Lower lobe of right lung (tissue), 2 donors: ENCODE data around the gene TTLL6. TPM values are rescaled to one million over a fixed set of nuclear protein-coding genes. Genes with fewer than 3 reads are reported as not detected.
"Not testable (repeated sequence)": the region's sequence is repeated elsewhere in the genome, so short reads cannot be mapped to it uniquely, and the experiment has no call there.

Source experiments
- ATAC-seq, 2 donors: fragments of 200-7000 bp; cut with Tn5 transposase; one replicate each; pipeline ENCODE4 v1.9.1; 2020 to 2022; ENCODE audit warnings: mild to moderate bottlenecking in 2 of 2, moderate library complexity in 2 of 2
- DNase-seq: peaks from one replicate; pipeline ENCODE4 v3.0.0-alpha.2; 2020
- H3K27ac ChIP-seq: fragments of 200-600 bp; one replicate; pipeline ENCODE4 v1.8.0; 2022
- H3K27me3 ChIP-seq: fragments of 200-600 bp; one replicate; pipeline ENCODE4 v1.8.0; 2022; ENCODE audit warnings: low read depth
- H3K36me3 ChIP-seq: fragments of 200-600 bp; one replicate; pipeline ENCODE4 v1.8.0; 2022; ENCODE audit warnings: mild to moderate bottlenecking
- H3K4me1 ChIP-seq: fragments of 200-600 bp; one replicate; pipeline ENCODE4 v1.8.0; 2022
- H3K4me3 ChIP-seq: fragments of 200-600 bp; one replicate; pipeline ENCODE4 v1.8.0; 2022; ENCODE audit warnings: mild to moderate bottlenecking
- H3K9me3 ChIP-seq: fragments of 200-600 bp; one replicate; pipeline ENCODE4 v1.8.0; 2022
- intact Hi-C: fragments of 100-400 bp; cut with DNase I; formaldehyde crosslinking; loops from one replicate; pipeline ENCODE4 v1.11.0; 2022
- microRNA-seq: library from miRNA; unstranded; fragments of <30 nt; microRNA quantifications from one replicate; pipeline ENCODE4 v1.2.0, GENCODE V29; 2020; ENCODE audit warnings: borderline number of aligned reads
- total RNA-seq: library from RNA; stranded (reverse); fragmentation: NEBNext Ultra II Directional; extraction: Animal tissue kit (Norgen Biotek cat#: 25700); gene quantifications from one replicate; pipeline ENCODE4 v1.2.1, GENCODE V29; 2021
- TF ChIP-seq, protein P1 (sequence below): fragments of 200-600 bp; IDR thresholded peaks from one replicate; pipeline ENCODE4 v1.8.0; 2022; ENCODE audit warnings: antibody characterized with exemption, mild to moderate bottlenecking
- donor health status: DM: no; HTN: yes; CAD: no; lungs with severe emphysema.

TTLL6 gene
- total RNA-seq, 1 donor from 2014 or later = 2.7 TPM

GRCh38 chr17:48718227-48718760 is 98.7 kb downstream of the TTLL6 start:
- Histone ChIP-seq H3K4me3 (no peak overlapping the region), H3K27me3 (peaks cover 100% of the 10 kb centered on the region), H3K36me3 (no peaks in the 10 kb centered on the region), H3K27ac (no peak overlapping the region), H3K9me3 (no peaks in the 10 kb centered on the region), H3K4me1 (peaks cover 18% of the 10 kb centered on the region)
- intact Hi-C loops = no loop called here
- DNase-seq = no peak
- TF ChIP-seq, protein P1, sequence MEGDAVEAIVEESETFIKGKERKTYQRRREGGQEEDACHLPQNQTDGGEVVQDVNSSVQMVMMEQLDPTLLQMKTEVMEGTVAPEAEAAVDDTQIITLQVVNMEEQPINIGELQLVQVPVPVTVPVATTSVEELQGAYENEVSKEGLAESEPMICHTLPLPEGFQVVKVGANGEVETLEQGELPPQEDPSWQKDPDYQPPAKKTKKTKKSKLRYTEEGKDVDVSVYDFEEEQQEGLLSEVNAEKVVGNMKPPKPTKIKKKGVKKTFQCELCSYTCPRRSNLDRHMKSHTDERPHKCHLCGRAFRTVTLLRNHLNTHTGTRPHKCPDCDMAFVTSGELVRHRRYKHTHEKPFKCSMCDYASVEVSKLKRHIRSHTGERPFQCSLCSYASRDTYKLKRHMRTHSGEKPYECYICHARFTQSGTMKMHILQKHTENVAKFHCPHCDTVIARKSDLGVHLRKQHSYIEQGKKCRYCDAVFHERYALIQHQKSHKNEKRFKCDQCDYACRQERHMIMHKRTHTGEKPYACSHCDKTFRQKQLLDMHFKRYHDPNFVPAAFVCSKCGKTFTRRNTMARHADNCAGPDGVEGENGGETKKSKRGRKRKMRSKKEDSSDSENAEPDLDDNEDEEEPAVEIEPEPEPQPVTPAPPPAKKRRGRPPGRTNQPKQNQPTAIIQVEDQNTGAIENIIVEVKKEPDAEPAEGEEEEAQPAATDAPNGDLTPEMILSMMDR = no peak
- ATAC-seq = no peak

DNA sequence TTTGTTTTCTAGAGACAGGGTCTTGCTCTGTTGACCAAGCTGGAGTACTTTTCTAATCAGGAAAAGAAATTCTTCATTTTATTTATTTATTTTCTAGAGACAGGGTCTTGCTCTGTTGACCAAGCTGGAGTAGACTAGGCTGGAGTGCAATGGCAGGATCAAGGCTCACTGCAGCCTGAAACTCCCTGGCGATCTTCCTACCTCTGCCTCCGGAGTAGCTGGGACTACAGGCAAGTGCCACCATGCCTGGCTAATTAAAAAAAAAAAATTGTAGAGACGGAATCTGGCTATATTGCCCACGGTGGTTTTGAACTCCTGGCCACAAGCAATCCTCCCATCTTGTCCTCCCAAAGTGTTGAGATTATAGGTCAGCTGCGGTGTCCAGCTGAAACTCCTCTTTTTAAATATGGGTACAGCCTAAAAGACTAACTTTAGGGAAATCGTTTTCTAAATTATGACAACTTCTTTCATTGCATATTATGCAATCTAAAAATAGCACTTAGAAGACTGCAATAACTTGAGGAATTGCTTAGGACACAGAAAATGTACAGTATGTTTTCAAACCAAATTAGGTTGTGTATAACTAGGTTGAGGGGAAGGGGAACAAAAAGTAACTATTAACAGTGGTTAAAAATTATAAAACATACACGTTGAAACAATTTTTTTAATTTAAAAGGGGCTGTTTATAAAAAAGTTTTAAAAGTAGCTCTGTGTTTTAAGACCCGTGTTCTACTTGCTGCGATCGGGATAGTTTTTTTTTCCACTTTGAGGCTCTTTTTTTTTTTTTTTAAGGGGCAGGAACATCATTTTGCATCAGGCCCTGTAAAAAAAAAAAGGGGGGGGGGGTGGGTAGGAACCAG is 99.4 kb downstream of the TTLL6 start:
- no peak overlapping the region for H3K27ac ChIP-seq
- no peak for DNase-seq
- no peak for ATAC-seq
- H3K4me3 ChIP-seq = no peak overlapping the region
- no peaks in the 10 kb centered on the region for H3K36me3 ChIP-seq
- TF ChIP-seq, protein P1 = no peak
- no peaks in the 10 kb centered on the region for H3K9me3 ChIP-seq
- intact Hi-C loops = no loop called here
- peaks cover 100% of the 10 kb centered on the region for H3K27me3 ChIP-seq
- H3K4me1 ChIP-seq = peaks cover 14% of the 10 kb centered on the region

DNA sequence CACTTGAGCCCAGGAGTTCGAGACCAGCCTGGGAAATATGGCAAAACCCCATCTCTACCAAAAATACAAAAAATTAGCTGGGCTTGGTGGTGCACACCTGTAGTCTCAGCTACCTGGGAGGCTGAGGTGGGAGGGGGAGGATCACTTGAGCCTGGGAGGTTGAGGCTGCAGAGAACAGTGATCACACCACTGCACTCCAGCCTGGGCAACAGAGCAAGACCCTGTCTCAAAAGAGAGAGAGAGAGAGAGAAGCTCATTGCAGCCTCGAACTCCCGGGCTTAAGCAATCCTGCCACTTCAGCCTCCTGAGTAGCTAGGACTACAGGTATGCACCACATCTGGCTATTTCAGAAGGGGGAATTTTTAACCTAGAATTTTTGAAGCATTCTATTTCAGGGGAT is 100.5 kb downstream of the TTLL6 start:
- Histone ChIP-seq H3K27me3 (peaks cover 100% of the 10 kb centered on the region), H3K4me1 (peaks cover 14% of the 10 kb centered on the region)
- H3K36me3 ChIP-seq, DNase-seq, H3K9me3 ChIP-seq, ATAC-seq, H3K4me3 ChIP-seq, intact Hi-C loops, H3K27ac ChIP-seq: not testable (repeated sequence)

- Histone ChIP-seq H3K9me3 (no peaks in the 10 kb centered on the region), H3K4me3 (no peak overlapping the region), H3K36me3 (no peaks in the 10 kb centered on the region), H3K27ac (no peak overlapping the region), H3K4me1 (peaks cover 14% of the 10 kb centered on the region), H3K27me3 (peaks cover 100% of the 10 kb centered on the region)
- DNase-seq (no peak), ATAC-seq (no peak)
- intact Hi-C loops = no loop called here
- TF ChIP-seq, protein P1 = no peak
These were observed 101.3 kb downstream of the TTLL6 start for GRCh38 chr17:48715496-48716399.

Small RNA genes lying within 50 kb of the gene (microRNA-seq; reads per million reads assigned to microRNA genes)
- gene MIR3185 = not detected

Other genes starting within 250 kb of the TTLL6 start
- gene HOXB4, start 238.9 kb downstream of the TTLL6 start, total RNA-seq = 5.8 TPM
- 11.3 TPM for gene HOXB3, start 227.0 kb downstream of the TTLL6 start, total RNA-seq
- 3.9 TPM for gene HOXB5, start 223.4 kb downstream of the TTLL6 start, total RNA-seq
- 4.4 TPM for gene HOXB6, start 212.2 kb downstream of the TTLL6 start, total RNA-seq
- 2.4 TPM for gene HOXB7, start 206.2 kb downstream of the TTLL6 start, total RNA-seq
- 0.21 TPM for gene HOXB8, start 201.9 kb downstream of the TTLL6 start, total RNA-seq
- gene HOXB9, start 190.9 kb downstream of the TTLL6 start, total RNA-seq = not detected
- gene PRAC1, start 94.7 kb downstream of the TTLL6 start, total RNA-seq = not detected
- not detected for gene PRAC2, start 94.0 kb downstream of the TTLL6 start, total RNA-seq
- gene HOXB13, start 88.5 kb downstream of the TTLL6 start, total RNA-seq = not detected
- 174 TPM for gene CALCOCO2, start 13.8 kb upstream of the TTLL6 start, total RNA-seq
- gene ATP5MC1, start 75.6 kb upstream of the TTLL6 start, total RNA-seq = 42.6 TPM
- 65.0 TPM for gene UBE2Z, start 91.2 kb upstream of the TTLL6 start, total RNA-seq
- 76.9 TPM for gene SNF8, start 127.6 kb upstream of the TTLL6 start, total RNA-seq
- gene GIP, start 151.4 kb upstream of the TTLL6 start, total RNA-seq = not detected
- not detected for gene IGF2BP1, start 180.2 kb upstream of the TTLL6 start, total RNA-seq